ENCODE results near the gene CCDC170.

- TF ChIP-seq CTCF (conservative IDR thresholded peaks at IDR 0.05 in 1 of 2, IDR thresholded peaks at IDR 0.05 in 1 of 2; ENCODE audit: extremely low read depth in 1 of 2, insufficient read depth in 1 of 2, low read depth in 1 of 2, low read length in 2 of 2) (no peak), EZH2 (IDR thresholded peaks at IDR 0.05; ENCODE audit: borderline replicate concordance, low read length) (no peak)
Measured at GRCh38 chr6:151536188-151536479, 42.3 kb downstream of the CCDC170 start.

Data from mammary epithelial cell (primary cell).